NCI-H524 treated with DMSO at 0.1 percent for 48 hours (cell line): Measurements from ENCODE around the gene SLC25A12.

Experiments used
- DNase-seq: peaks from one replicate; lab custom pipeline; 2025; lab: John Stamatoyannopoulos, UW

SLC25A12 gene

DNA sequence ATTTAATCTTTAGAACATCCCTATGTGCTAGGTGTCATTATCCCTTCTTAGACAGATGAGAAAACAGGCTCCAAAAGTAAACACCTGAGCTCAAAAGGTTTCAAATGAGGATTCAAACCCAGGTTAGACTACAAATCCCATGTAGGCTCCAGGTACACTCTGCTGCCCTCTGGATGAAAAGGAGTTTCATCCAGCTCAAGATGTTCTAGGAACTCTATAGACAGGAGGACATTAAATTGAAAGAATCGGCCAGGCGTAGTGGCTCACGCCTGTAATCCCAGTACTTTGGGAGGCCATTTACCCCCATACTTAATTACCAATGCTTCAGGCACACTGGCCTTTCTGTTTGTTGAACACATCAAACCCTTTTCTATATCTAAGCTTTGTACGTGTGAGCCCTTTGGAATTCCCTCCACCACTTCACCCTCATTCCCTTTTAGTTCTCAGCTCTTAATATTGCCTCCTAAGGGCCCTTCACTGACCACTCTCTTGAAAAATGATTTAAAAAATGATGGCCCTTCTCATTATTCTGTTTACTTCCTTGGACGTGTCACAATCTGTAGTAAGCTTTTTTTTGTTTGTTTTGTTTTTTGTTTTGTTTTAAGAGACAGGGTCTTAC is 10.7 kb downstream of the SLC25A12 start:
- no peak for DNase-seq

GRCh38 chr2:171882089-171882769 is 11.8 kb downstream of the SLC25A12 start:
- no peak for DNase-seq

- no peak for DNase-seq
Measured at GRCh38 chr2:171880774-171881173, 13.3 kb downstream of the SLC25A12 start.

DNA sequence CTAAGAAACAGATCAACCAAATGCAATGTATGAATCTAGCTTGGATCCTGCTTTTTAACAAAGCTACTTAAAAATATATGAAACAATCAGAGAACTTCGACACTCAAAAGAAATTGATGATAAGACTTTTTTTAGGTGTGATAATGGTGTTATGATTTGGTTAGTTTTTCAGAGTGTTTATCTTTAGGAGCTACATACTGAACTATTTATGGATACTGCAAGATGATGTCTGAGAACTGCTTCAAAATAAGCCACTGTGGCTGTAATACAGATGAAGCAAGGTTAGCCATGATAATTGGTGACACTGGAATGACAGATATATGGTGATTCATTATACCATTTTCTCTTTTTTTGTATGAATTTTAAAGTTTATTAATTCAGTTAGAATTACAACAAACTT is 14.2 kb downstream of the SLC25A12 start:
- no peak for DNase-seq

DNA sequence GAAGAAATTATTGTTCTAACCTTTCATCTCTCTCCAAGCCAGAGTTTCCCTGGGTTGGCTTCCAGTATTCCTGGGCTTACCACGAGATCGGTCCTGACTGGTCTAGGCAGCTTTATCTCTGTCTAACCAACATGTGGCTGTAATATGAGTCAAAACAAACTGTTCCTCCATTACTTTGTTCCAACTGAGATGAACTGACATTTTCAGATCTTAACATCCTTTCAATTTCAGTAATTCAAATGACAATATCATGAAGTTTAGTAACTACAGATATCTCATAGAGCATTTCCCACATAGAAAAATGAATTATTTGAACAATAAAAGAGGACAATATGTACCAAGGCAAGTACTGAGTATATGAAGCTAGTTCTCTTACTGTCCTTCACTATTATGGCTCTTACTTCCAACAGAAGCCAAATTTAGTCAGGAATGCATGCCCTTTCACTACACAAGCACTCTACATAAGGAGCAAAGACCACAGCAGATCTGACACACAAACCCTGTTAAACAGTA is 15.5 kb downstream of the SLC25A12 start:
- no peak for DNase-seq

DNA sequence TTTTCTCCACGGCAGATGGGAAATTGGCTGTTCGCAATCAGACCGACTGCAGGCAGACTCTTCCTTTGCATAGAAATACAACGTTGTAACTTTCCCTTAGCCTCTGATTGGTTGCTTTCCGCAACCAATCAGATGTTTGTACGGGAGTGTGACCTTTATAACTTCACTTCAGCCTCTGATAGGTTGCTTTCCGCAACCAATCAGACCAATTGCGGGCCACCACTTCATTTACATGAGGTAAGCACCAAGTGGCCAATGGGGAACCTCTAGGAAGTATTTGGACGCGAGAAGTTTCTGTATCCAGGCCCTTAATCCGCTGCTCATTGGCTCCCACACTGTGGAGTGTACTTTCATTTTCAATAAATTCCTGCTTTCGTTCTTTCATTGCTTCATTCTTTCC is 19.1 kb downstream of the SLC25A12 start:
- no peak for DNase-seq

DNA sequence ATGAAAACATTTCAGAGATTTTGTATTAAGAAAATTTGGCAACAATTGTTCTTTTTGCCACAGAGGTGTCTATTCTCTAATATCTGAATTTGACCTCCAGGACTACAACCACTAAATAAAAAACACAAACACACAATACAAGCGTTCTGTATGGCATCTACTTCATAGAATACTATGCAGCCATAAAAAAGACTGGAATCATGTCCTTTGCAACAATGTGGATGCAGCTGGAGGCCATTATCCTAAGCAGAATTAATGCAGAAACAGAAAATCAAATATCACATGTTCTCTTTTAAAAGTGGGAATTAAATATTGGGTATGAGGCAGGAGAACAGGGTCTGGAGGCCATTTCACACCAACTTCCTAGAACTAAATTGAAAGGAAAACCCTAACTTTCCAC is 19.5 kb downstream of the SLC25A12 start:
- no peak for DNase-seq

DNA sequence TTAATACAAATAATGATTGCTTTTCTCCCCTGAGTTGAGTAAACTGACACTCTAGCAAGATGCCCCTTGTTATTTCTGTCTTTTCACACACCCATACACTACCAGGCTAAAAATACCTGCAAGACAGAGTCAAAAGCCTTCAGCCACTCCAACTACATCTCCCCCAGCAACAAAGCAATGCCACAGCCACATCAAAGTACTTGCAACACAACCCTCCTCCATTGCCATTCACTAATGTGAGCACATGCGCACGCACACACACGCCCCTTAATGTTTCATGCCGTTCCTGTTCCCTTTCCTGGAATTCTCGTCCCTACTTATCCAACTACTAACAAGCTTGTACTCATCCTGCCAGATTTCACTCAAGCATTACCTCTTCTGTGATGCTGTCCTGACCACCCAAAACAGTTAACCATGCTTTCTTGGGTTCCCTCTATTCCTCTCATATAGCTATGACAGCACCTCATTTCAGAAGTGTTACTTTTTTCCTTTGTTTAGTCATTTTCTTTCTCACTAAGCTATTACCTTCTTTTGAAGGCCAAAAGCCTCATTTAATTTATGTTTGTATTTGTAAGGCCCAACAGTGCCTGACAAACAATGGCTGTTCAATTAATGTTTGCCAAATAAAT is 29.6 kb downstream of the SLC25A12 start:
- no peak for DNase-seq

- no peak for DNase-seq
Measured at GRCh38 chr2:171862501-171862900, 31.5 kb downstream of the SLC25A12 start.

DNA sequence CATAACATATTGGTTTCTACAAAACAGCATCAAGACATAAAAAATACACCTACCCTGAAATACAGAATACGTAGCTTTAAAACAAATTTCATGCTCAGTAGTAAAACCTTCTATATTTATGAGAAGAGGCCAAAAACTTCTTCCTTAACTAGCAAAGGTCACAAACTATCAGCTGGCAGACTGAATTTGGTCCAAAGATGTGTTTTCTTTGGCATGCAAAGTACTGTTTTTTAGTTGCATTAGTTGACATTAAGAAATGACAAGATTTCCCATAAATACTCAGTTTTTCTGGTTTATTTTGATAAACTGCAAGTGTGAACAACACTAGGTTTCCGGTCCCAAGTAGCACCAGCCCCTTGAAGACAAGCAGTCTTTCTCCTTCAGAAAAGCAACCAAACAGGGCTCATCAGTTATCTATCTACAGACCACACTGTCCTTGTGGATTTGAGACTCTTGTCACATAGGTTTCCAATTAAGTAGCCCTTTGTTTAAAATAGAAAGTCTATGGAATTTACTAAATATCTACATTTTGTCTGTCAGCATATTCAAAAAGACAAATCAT is 35.6 kb downstream of the SLC25A12 start:
- no peak for DNase-seq

- DNase-seq, result no peak
Measured at GRCh38 chr2:171855401-171855800, 38.6 kb downstream of the SLC25A12 start.

GRCh38 chr2:171852366-171852888 is 41.6 kb downstream of the SLC25A12 start:
- no peak for DNase-seq

DNA sequence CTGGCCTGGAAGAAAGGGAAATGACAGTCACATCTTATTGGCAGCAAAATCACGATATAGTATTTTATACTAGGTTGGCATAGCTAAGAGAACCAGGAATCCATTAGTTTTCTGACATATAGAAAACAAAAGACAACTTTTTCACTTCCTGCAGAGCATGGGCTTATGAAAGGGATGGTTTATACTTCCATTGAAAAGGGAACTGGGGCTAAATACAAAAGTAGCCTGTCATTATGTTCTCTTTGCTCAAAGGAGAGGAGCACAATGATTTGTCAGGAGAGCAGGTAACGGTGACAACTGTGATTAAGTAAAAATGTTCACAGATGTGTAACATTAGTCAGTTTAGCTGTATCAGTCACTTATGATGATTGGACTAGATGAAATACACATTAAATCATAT is 46.4 kb downstream of the SLC25A12 start:
- DNase-seq, result no peak

GRCh38 chr2:171846894-171847293 is 47.1 kb downstream of the SLC25A12 start:
- no peak for DNase-seq

GRCh38 chr2:171841996-171842395 is 52.0 kb downstream of the SLC25A12 start:
- DNase-seq, result no peak

DNA sequence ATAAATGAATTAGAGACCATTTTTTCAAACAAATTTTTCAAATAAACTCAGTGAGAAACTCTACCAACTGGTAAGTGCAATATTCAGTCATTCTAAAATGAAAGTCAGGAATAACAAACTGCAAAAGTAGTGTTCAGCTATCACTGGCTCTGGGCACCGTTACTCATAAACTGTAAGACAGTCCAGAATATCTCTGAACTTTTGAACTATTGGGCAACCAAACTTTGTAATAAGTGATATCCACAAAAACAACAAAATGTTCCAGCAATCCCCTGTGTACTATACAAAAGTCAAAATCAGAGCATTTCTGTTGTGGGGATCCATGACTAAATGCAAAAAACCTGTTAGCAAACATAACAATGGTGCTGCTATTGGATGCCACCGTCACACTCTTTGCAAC is 56.3 kb downstream of the SLC25A12 start:
- DNase-seq, result no peak

DNA sequence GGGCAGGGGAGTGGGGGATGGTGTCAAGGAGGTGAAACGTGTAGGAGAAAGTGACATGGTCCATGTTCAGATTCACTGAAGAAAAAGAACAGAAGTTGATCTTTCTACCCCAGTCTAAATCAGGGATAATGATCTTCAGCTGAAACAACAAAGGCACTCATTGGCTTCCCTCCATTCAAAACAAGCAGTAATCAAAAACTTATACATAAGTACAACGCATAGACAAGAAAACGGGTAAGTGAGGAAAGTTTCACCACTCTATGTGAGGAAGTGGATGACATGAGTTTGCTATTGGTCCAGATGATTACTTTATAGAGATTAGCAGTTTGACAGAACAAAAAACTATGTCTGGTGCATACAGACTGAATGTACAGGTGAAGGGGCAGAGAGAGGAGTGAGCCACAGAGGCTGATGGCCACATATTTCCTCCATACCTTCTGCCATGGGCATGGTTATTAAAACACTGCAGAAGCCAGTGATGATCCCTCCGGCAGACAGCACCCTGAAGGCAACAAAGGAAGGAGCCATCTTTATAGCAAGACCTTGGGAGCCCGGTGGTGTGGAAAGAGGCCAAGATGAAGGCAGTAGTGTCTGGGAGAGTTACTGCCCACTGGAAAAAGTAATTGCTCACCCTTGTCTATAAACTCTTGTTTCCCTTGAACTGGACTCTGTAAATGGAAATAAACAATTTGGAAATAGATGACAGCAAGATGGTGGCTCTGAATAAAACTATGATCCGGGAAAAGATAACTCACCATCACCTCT is 57.7 kb downstream of the SLC25A12 start:
- no peak for DNase-seq

DNA sequence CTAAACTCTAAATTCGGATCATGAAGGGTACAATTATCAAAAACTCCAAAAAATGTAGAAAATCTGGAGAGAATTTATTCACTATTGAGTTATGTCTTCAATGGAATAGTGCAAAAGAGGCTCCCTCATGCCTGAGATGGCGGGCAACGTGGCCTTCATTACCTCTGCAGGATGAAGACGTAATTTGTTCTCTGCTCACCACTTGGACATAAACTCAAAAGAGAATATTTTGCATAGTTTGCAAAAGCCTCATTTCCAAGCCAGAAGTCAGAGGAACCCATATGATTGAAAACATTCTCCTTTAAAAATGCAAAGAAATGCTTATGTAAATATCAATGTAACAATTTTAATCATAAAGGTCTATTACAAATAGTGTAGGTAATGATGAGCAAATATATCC is 58.7 kb downstream of the SLC25A12 start:
- DNase-seq, result no peak

GRCh38 chr2:171834286-171834685 is 59.8 kb downstream of the SLC25A12 start:
- DNase-seq, result no peak

- no peak for DNase-seq
Measured at GRCh38 chr2:171832489-171832888, 61.6 kb downstream of the SLC25A12 start.

- DNase-seq, result no peak
Measured at GRCh38 chr2:171830039-171830438, 64.0 kb downstream of the SLC25A12 start.

- no peak for DNase-seq
Measured at GRCh38 chr2:171824086-171824485, 70.0 kb downstream of the SLC25A12 start.
